Measurements from ENCODE around the gene C5orf15. TPM values are rescaled to one million over a fixed set of nuclear protein-coding genes. Genes with fewer than 3 reads are reported as not detected.

Gene C5orf15
- total RNA-seq, 3 donors from 2014 or later, result 24.5 to 38.3 (median 26.8) TPM

- Histone ChIP-seq H3K4me1 (ENCODE audit: low read depth) (peaks cover 32% of the 10 kb centered on the region), H3K36me3 (ENCODE audit: low read depth) (no peaks in the 10 kb centered on the region), H3K9me3 (no peaks in the 10 kb centered on the region), H3K4me3 (no peak overlapping the region)
- intact Hi-C loops (cut with DNase I, micrococcal nuclease), result no loop called here
- TF ChIP-seq, protein P1, sequence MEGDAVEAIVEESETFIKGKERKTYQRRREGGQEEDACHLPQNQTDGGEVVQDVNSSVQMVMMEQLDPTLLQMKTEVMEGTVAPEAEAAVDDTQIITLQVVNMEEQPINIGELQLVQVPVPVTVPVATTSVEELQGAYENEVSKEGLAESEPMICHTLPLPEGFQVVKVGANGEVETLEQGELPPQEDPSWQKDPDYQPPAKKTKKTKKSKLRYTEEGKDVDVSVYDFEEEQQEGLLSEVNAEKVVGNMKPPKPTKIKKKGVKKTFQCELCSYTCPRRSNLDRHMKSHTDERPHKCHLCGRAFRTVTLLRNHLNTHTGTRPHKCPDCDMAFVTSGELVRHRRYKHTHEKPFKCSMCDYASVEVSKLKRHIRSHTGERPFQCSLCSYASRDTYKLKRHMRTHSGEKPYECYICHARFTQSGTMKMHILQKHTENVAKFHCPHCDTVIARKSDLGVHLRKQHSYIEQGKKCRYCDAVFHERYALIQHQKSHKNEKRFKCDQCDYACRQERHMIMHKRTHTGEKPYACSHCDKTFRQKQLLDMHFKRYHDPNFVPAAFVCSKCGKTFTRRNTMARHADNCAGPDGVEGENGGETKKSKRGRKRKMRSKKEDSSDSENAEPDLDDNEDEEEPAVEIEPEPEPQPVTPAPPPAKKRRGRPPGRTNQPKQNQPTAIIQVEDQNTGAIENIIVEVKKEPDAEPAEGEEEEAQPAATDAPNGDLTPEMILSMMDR (IDR thresholded peaks at IDR 0.05), result no peak
- DNase-seq (no peak), ATAC-seq (no peak)
Observed at GRCh38 chr5:134000696-134001453, 32.5 kb upstream of the C5orf15 start.

- ATAC-seq (no peak), DNase-seq (no peak)
- TF ChIP-seq, protein P1 (IDR thresholded peaks at IDR 0.05), result no peak
- H3K4me3 ChIP-seq, result no peak overlapping the region
- intact Hi-C loops (cut with DNase I, micrococcal nuclease), result no loop called here
- peaks cover 37% of the 10 kb centered on the region for H3K4me1 ChIP-seq (ENCODE audit: low read depth)
- H3K36me3 ChIP-seq (ENCODE audit: low read depth), result no peaks in the 10 kb centered on the region
- H3K9me3 ChIP-seq, result no peaks in the 10 kb centered on the region
Observed at GRCh38 chr5:134000091-134000511, 31.7 kb upstream of the C5orf15 start.

DNA sequence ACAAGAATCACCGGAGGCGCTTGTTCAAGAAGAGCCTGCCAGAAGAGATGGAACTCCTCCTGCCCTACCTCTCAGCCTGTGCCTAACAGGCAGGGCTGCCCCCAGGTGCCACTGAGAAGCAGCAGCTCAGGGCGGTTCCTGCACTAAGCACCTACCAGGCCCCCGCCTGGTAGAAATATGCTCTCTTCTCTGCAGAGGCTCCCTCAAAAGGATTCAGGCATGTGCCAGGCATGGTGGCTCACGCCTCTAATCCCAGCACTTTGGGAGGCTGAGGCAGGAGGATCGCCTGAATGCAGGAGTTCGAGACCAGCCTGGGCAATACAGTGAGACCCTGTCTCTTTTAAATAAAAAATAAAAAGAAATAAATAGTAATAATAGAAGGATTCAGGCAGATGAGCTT is 30.4 kb upstream of the C5orf15 start:
- H3K4me1 ChIP-seq (ENCODE audit: low read depth), result peaks cover 45% of the 10 kb centered on the region
- H3K9me3 ChIP-seq, result no peaks in the 10 kb centered on the region
- DNase-seq (no peak), ATAC-seq (no peak)
- no peak overlapping the region for H3K4me3 ChIP-seq
- TF ChIP-seq, protein P1 (IDR thresholded peaks at IDR 0.05), result no peak
- intact Hi-C loops (cut with DNase I, micrococcal nuclease), result no loop called here
- no peaks in the 10 kb centered on the region for H3K36me3 ChIP-seq (ENCODE audit: low read depth)

DNA sequence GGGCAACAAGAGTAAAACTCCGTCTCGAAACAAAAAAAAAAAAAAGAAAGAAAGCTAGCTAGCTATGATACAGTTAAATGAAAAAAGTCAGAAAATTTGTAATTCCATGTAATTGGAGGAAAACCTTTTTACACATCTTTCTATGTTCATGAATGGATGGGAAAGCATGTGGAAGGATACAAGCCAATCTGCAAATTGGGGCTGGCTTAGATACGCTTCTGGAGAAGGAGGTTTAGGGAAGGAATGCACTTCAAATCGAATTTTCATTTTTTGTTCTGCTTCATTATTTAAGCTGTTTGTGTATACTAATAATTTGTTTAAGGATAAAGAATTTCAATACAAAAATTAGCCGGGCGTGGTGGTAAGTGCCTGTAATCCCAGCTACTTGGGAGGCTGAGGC is 29.6 kb upstream of the C5orf15 start:
- Histone ChIP-seq H3K4me3 (no peak overlapping the region), H3K4me1 (ENCODE audit: low read depth) (peaks cover 38% of the 10 kb centered on the region)
- TF ChIP-seq, protein P1 (IDR thresholded peaks at IDR 0.05), result no peak

DNA sequence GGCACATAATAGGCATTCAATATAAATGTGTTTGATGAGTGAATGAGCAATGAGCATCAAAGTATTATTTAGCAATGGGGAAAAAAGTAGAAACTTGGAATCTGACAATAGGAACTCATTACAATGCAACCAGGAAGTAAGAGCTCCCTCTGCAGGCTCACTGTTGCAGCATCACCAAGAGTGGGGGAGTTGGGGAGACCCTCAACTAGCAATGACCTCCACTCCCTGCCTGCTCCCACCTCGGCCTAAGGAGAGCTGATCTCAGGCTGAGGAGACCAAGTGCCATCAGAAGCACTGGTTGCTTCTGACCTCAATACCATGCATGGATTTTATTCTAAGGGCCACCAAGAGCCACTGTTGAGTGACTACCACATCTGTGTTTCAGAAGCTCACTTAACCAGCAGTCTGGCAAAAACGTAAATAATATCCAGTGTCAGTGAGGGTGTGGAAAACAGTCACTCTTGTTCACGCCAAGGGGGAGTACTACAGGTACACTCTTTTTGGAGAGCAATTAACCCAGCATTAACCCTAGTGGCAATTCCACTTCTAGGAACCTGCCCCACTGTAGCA is 28.3 kb upstream of the C5orf15 start:
- no peaks in the 10 kb centered on the region for H3K9me3 ChIP-seq
- TF ChIP-seq, protein P1 (IDR thresholded peaks at IDR 0.05), result no peak
- peak; percentile 23 for ATAC-seq
- peaks cover 29% of the 10 kb centered on the region for H3K4me1 ChIP-seq (ENCODE audit: low read depth)
- no peak overlapping the region for H3K4me3 ChIP-seq
- H3K36me3 ChIP-seq (ENCODE audit: low read depth), result no peaks in the 10 kb centered on the region
- DNase-seq, result no peak
- intact Hi-C loops (cut with DNase I, micrococcal nuclease), result no loop called here

More for the DNA sequence above, 29.6 kb upstream of the C5orf15 start:
- ATAC-seq (no peak), DNase-seq (no peak)
- intact Hi-C loops (cut with DNase I, micrococcal nuclease), result no loop called here
- H3K36me3 ChIP-seq (ENCODE audit: low read depth), result no peaks in the 10 kb centered on the region
- H3K9me3 ChIP-seq, result no peaks in the 10 kb centered on the region
